Activated CD4-positive, alpha-beta T cell treated with anti-CD3 and anti-CD28 coated beads, Interleukin-2, amount 10 ng/mL, durations not matched to agents 24 days and 14 days (primary cell): Measurements from ENCODE around the gene VPS13D. TPM values are rescaled to one million over a fixed set of nuclear protein-coding genes. Genes with fewer than 3 reads are reported as not detected.
"Not testable (repeated sequence)": the region's sequence is repeated elsewhere in the genome, so short reads cannot be mapped to it uniquely, and the experiment has no call there.

ENCODE experiments used
- DNase-seq: peaks from one replicate; pipeline ENCODE4 v3.0.0; 2022
- H3K27ac Mint-ChIP-seq: one replicate; pipeline ENCODE4 v1.8.0; 2022; ENCODE audit warnings: mild to moderate bottlenecking, mixed read lengths
- H3K27me3 Mint-ChIP-seq: one replicate; pipeline ENCODE4 v1.8.0; 2022; ENCODE audit warnings: mixed read lengths
- H3K36me3 Mint-ChIP-seq: one replicate; pipeline ENCODE4 v1.8.0; 2022; ENCODE audit warnings: low read depth, mild to moderate bottlenecking, mixed read lengths
- H3K4me1 Mint-ChIP-seq: one replicate; pipeline ENCODE4 v1.8.0; 2021; ENCODE audit warnings: mixed read lengths
- H3K4me3 Mint-ChIP-seq: one replicate; pipeline ENCODE4 v1.8.0; 2022; ENCODE audit warnings: mild to moderate bottlenecking, moderate library complexity, mixed read lengths
- H3K9me3 Mint-ChIP-seq: one replicate; pipeline ENCODE4 v1.8.0; 2021; ENCODE audit warnings: mixed read lengths
- intact Hi-C: fragments of 100-400 bp; cut with micrococcal nuclease; formaldehyde crosslinking; loops from one replicate; pipeline ENCODE4 v1.15.1; 2023
- total RNA-seq: library from RNA; stranded (reverse); gene quantifications from 2 replicates; pipeline ENCODE4 v1.2.3, GENCODE V29; 2022

VPS13D gene
- total RNA-seq, 1 donor from 2014 or later = 30.8 TPM

GRCh38 chr1:12511516-12512468 lies 282.0 kb downstream of the VPS13D start:
- Mint-ChIP-seq H3K9me3 (no peaks in the 10 kb centered on the region), H3K4me3 (peak overlapping the region; percentile 82), H3K4me1 (peaks cover 44% of the 10 kb centered on the region), H3K27me3 (no peaks in the 10 kb centered on the region), H3K27ac (peak overlapping the region; percentile 99), H3K36me3 (peaks cover 22% of the 10 kb centered on the region)
- peak; percentile 58 for DNase-seq
- intact Hi-C loops = loop anchor here (2.0 to 10.0 kb wide), 3 partner anchors 107 to 337 kb away; partner anchors contain the start of gene DHRS3

- Mint-ChIP-seq H3K27ac (peak overlapping the region; percentile 10), H3K27me3 (no peaks in the 10 kb centered on the region), H3K9me3 (no peaks in the 10 kb centered on the region), H3K4me1 (peaks cover 49% of the 10 kb centered on the region), H3K36me3 (peaks cover 24% of the 10 kb centered on the region), H3K4me3 (no peak overlapping the region)
- no peak for DNase-seq
- intact Hi-C loops = loop anchor here (5.0 to 10.0 kb wide), 2 partner anchors 171 to 338 kb away; no protein-coding TSS in a partner anchor
These were observed 283.4 kb downstream of the VPS13D start for GRCh38 chr1:12513181-12513580.

- Mint-ChIP-seq H3K27ac (no peak overlapping the region), H3K4me3 (no peak overlapping the region), H3K9me3 (no peaks in the 10 kb centered on the region), H3K36me3 (peaks cover 26% of the 10 kb centered on the region), H3K4me1 (peaks cover 52% of the 10 kb centered on the region), H3K27me3 (no peaks in the 10 kb centered on the region)
- DNase-seq = no peak
- intact Hi-C loops = loop anchor here (5.0 to 10.0 kb wide), 2 partner anchors 172 to 340 kb away; no protein-coding TSS in a partner anchor
These were observed 284.8 kb downstream of the VPS13D start for GRCh38 chr1:12514590-12514989.

GRCh38 chr1:12515234-12515633 lies 285.4 kb downstream of the VPS13D start:
- intact Hi-C loops = loop anchor here (5.0 to 10.0 kb wide), 2 partner anchors 218 to 340 kb away; no protein-coding TSS in a partner anchor

GRCh38 chr1:12516741-12517140 lies 286.9 kb downstream of the VPS13D start:
- Mint-ChIP-seq H3K27ac (peak overlapping the region; percentile 80), H3K27me3 (no peaks in the 10 kb centered on the region), H3K36me3 (peaks cover 23% of the 10 kb centered on the region), H3K9me3 (no peaks in the 10 kb centered on the region), H3K4me3 (peak overlapping the region; percentile 60), H3K4me1 (peaks cover 42% of the 10 kb centered on the region)
- intact Hi-C loops = loop anchor here (5.0 to 10.0 kb wide), 2 partner anchors 219 to 342 kb away; no protein-coding TSS in a partner anchor
- DNase-seq = no peak

More at GRCh38 chr1:12515234-12515633, 285.4 kb downstream of the VPS13D start:
- Mint-ChIP-seq H3K27ac (peak overlapping the region; percentile 14), H3K36me3 (peaks cover 26% of the 10 kb centered on the region), H3K4me1 (peaks cover 51% of the 10 kb centered on the region), H3K4me3 (no peak overlapping the region), H3K9me3 (no peaks in the 10 kb centered on the region), H3K27me3 (no peaks in the 10 kb centered on the region)
- no peak for DNase-seq

GRCh38 chr1:12518931-12519692 lies 289.3 kb downstream of the VPS13D start:
- Mint-ChIP-seq H3K9me3 (no peaks in the 10 kb centered on the region), H3K27me3 (no peaks in the 10 kb centered on the region), H3K4me1 (peaks cover 29% of the 10 kb centered on the region), H3K36me3 (peaks cover 18% of the 10 kb centered on the region), H3K4me3 (peak overlapping the region; percentile 35), H3K27ac (peak overlapping the region; percentile 81)
- DNase-seq = no peak
- intact Hi-C loops = loop anchor here (1.0 to 10.0 kb wide), 5 partner anchors 9 to 344 kb away; partner anchors contain the start of gene DHRS3

- peak overlapping the region; percentile 64 for H3K27ac Mint-ChIP-seq
- DNase-seq = no peak
- no peaks in the 10 kb centered on the region for H3K27me3 Mint-ChIP-seq
- H3K4me3 Mint-ChIP-seq = no peak overlapping the region
- intact Hi-C loops = loop anchor here (1.0 to 10.0 kb wide), 5 partner anchors 10 to 345 kb away; partner anchors contain the start of gene DHRS3
- H3K4me1 Mint-ChIP-seq = peaks cover 23% of the 10 kb centered on the region
- no peaks in the 10 kb centered on the region for H3K9me3 Mint-ChIP-seq
- peaks cover 18% of the 10 kb centered on the region for H3K36me3 Mint-ChIP-seq
These were observed 290.0 kb downstream of the VPS13D start for GRCh38 chr1:12519693-12520364.

- Mint-ChIP-seq H3K9me3 (no peaks in the 10 kb centered on the region), H3K4me3 (no peak overlapping the region), H3K27ac (no peak overlapping the region), H3K27me3 (no peaks in the 10 kb centered on the region), H3K36me3 (peaks cover 18% of the 10 kb centered on the region), H3K4me1 (peaks cover 31% of the 10 kb centered on the region)
- no peak for DNase-seq
- intact Hi-C loops = no loop called here
These were observed 291.3 kb downstream of the VPS13D start for GRCh38 chr1:12521096-12521495.

GRCh38 chr1:12522780-12523179 lies 292.9 kb downstream of the VPS13D start:
- DNase-seq, H3K4me3 Mint-ChIP-seq, H3K27ac Mint-ChIP-seq, intact Hi-C loops, H3K27me3 Mint-ChIP-seq, H3K9me3 Mint-ChIP-seq: not testable (repeated sequence)
- Mint-ChIP-seq H3K36me3 (peaks cover 13% of the 10 kb centered on the region), H3K4me1 (peaks cover 25% of the 10 kb centered on the region)

- Mint-ChIP-seq H3K27ac (no peak overlapping the region), H3K9me3 (no peaks in the 10 kb centered on the region), H3K4me3 (no peak overlapping the region), H3K36me3 (peaks cover 9% of the 10 kb centered on the region), H3K4me1 (peaks cover 21% of the 10 kb centered on the region), H3K27me3 (no peaks in the 10 kb centered on the region)
- intact Hi-C loops = no loop called here
- no peak for DNase-seq
These were observed 294.4 kb downstream of the VPS13D start for GRCh38 chr1:12524266-12524665.

- no peak overlapping the region for H3K4me3 Mint-ChIP-seq
- intact Hi-C loops = no loop called here
- no peaks in the 10 kb centered on the region for H3K9me3 Mint-ChIP-seq
- no peak for DNase-seq
- H3K27me3 Mint-ChIP-seq = no peaks in the 10 kb centered on the region
- peak overlapping the region; percentile 56 for H3K27ac Mint-ChIP-seq
- H3K4me1 Mint-ChIP-seq = peaks cover 19% of the 10 kb centered on the region
- H3K36me3 Mint-ChIP-seq = peaks cover 8% of the 10 kb centered on the region
These were observed 295.7 kb downstream of the VPS13D start for GRCh38 chr1:12525311-12526181.

- Mint-ChIP-seq H3K36me3 (peaks cover 9% of the 10 kb centered on the region), H3K4me3 (no peak overlapping the region), H3K4me1 (peaks cover 17% of the 10 kb centered on the region), H3K9me3 (no peaks in the 10 kb centered on the region), H3K27me3 (no peaks in the 10 kb centered on the region), H3K27ac (no peak overlapping the region)
- DNase-seq = no peak
- intact Hi-C loops = no loop called here
These were observed 297.7 kb downstream of the VPS13D start for GRCh38 chr1:12527564-12527963.
